GM12872 (cell line): ENCODE measurements around the gene SLC2A5.

Source experiments
- TF ChIP-seq, protein P1 (sequence below): IDR thresholded peaks from 3 replicates; pipeline ENCODE4 v1.5.1; 2011; ENCODE audit warnings: low read depth, mild to moderate bottlenecking, low read length, moderate library complexity; ENCODE audit not compliant: insufficient read depth

Gene SLC2A5

DNA sequence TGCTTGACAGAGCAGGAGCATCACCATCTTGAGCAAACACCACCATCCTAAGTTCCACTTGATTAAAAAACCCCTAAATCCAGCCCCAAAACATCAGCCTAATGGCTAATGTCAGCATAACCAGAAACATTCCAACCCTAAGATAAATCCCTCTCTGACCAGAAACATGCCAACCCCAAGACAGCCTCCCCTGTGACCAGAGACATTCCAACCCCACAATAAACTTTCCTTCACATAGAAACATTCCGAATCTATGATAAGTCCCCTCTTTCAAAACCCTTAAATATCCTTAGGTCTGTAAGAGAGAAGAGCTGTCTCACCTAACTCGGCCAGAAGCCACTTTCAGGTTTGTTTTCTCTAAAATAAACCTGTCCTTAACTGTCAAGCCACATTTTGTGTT lies 17.4 kb upstream of the SLC2A5 start:
- TF ChIP-seq, protein P1, sequence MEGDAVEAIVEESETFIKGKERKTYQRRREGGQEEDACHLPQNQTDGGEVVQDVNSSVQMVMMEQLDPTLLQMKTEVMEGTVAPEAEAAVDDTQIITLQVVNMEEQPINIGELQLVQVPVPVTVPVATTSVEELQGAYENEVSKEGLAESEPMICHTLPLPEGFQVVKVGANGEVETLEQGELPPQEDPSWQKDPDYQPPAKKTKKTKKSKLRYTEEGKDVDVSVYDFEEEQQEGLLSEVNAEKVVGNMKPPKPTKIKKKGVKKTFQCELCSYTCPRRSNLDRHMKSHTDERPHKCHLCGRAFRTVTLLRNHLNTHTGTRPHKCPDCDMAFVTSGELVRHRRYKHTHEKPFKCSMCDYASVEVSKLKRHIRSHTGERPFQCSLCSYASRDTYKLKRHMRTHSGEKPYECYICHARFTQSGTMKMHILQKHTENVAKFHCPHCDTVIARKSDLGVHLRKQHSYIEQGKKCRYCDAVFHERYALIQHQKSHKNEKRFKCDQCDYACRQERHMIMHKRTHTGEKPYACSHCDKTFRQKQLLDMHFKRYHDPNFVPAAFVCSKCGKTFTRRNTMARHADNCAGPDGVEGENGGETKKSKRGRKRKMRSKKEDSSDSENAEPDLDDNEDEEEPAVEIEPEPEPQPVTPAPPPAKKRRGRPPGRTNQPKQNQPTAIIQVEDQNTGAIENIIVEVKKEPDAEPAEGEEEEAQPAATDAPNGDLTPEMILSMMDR: no peak

DNA sequence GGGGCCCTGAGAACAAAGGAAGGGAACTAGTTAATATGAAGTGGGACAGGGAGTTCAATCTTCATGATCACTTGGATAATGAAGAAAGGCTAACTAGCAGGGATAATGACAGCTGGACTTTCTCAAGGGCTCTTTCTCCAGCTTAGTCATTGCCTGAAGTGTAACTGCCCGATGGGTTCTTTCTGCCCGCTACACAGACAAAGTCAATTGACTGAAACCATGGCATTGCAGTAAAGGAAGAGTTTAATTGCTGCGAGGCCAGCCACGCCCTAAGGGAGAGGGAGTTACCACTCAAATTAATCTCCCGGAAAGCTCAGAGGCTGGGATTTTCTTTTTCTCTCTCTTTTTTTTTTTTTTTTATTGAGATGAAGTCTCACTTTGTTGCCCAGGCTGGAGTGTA lies 16.6 kb upstream of the SLC2A5 start:
- TF ChIP-seq, protein P1: no peak

DNA sequence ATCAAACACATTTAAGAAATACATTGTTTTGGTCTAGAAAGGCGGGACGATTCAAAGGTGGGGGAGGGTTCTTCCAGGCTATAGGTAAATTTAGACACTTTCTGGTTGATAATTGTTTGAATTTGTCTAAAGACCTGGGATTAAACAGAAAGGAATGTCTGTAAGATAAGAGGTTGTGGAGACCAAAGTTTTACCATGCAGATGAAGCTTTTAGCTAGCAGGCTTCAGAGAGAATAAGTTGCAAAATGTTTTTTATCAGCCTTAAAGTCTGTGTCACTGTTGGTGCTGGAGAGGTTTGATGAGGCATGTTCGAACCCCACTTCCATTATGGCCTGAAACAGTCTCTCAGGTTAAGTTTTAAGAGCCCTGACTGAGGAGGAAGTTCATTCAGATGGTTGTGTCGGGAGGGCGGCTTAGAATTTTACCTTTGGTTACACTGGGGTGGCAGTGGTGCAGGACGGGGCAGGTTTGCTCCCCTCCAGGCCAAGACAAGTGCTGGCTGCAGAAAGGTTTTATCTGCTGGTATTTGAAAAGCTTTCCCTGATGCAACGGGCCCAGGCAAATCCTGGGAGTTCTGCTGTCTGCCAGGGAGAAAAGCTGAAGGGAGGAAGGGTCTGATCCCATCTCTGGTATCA lies 16.0 kb upstream of the SLC2A5 start:
- TF ChIP-seq, protein P1: no peak

DNA sequence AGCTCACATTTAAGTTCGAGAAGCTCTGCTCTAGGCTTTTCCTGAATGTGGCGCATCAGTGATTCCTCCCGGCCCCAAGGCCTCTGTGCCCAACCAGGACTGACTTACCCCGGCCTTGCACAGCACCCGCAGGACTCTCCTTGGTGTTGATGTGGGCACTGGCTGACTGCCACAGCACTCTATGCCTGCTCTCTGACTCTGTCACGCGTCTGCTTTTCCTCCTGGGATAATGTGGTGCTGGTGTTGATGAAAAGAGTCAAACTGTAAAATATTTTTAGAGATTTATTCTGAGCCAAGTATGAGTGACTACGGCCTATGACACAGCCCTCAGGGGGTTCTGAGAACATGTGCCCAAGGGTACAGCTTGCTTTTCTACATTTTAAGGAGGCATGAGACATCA lies 15.5 kb upstream of the SLC2A5 start:
- TF ChIP-seq, protein P1: no peak

DNA sequence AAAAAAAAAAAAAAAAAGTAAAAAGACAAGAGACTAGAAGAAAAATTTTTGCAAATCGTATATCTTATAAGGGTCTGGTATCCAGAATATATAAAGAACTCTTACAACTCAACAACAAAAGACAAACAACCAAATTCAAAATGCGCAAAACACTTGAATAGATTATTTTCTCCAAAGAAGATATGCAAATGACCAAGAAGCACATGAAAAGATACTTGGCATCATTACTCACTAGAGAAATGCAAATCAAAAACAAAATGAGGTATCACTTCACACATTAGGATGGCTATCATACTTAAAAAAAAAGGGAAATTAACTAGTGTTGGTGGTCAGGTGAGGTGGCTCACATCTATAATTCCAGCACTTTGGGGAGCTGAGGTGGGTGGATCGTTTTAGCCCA lies 12.0 kb upstream of the SLC2A5 start:
- TF ChIP-seq, protein P1: no peak

DNA sequence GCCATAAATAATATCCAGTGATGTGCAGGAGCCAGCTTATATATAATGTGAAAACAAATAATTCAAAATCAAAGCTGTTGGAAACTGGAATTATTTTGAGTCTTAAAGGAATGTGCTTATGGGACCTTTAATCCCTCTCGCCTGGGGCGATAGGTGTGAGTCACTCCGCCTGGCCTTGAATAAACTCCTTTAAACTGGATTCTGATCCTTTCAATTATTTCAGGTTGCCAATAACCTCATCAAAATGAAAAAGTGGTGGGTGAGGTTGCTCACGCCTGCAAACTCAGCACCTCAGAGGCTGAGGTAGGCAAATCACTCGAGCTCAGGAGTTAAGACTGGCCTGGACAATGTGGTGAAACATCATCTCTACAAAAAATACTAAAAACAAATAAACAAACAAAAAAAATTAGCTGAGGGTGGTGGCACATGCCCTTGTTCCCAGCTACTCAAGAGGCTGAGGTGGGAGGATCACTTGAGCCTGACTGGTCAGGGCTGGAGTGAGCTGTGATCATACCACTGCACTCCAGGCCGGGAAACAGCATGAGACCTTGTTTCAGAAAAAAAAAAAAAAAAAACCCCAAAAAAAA lies 11.4 kb upstream of the SLC2A5 start:
- TF ChIP-seq, protein P1: no peak

DNA sequence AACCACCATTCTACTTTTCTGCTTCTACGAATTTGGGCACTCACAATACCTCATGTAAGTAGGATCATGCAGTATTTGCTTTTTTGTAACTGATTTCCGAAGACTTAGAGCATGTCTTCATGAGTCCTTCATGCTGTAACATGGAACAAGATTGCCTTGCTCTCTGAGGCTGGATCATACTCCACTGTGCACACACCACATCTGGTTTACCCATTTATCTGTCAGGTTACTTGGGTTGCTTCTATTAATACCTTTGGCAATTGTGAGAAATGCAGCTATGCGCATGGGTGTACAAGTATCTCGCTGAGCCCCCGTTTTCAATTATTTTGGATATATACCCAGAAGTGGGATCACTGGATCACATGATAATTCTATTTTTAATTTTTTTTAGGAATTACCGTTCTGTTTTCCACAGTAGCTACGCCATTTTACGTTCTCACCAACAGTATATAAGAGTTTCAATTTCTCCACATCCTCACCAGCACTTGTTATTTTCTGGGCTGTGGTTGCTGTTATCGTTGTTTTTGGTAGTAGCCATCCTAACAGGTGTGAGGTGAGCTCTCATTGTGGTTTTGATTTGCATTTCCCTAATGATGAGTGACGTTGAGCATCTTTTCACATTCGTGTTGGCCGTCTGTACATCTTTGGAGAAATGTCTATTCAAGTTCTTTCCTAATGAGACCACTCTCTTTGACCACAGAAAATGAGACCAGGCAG lies 10.7 kb upstream of the SLC2A5 start:
- TF ChIP-seq, protein P1: no peak
